CD4-positive, alpha-beta T cell treated with Interferon alpha-2 for 1 hour (primary cell): ENCODE measurements around the gene GRB7.
"Not testable (repeated sequence)": the region's sequence is repeated elsewhere in the genome, so short reads cannot be mapped to it uniquely, and the experiment has no call there.

Source experiments
- DNase-seq, 2 donors: peaks; one replicate each; pipeline ENCODE4 v3.0.0-alpha.2; 2020 to 2022

GRB7 gene

DNA sequence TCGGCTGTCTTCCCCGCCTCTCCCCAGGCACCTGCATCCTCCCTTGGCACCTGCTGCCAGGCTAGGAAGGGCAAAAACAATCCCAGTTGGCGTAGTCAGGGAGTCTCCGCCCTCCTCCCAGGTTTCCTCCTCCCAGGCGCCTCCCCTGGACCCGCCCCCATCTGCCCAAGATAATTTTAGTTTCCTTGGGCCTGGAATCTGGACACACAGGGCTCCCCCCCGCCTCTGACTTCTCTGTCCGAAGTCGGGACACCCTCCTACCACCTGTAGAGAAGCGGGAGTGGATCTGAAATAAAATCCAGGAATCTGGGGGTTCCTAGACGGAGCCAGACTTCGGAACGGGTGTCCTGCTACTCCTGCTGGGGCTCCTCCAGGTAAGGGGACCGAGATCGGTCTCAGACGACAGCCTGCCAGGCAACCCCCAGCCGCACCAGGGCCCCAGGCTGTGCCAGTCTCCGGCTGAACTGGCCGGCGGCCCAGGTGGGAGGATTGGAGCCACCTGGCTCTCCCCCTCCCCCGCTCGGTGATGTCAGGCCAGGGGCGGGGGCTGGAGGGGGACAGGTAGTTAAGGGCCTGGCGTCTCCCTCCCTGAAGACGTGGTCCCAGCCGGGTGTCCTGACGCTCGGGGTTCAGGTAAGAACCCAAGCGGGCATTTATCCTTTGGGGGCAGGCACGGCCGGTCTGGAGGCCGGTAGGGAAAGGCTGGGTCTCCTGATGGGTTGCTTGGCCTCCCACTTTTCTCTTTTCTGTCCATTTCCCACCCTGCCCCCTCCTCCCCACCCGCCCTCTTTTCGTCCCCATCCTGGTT, at the start of gene GRB7:
GRB7 (plus strand) TSS at position 179 of the 808 bp plus-strand sequence. CDS start 4,364 bp downstream, outside the sequence.
- no peak for DNase-seq

DNA sequence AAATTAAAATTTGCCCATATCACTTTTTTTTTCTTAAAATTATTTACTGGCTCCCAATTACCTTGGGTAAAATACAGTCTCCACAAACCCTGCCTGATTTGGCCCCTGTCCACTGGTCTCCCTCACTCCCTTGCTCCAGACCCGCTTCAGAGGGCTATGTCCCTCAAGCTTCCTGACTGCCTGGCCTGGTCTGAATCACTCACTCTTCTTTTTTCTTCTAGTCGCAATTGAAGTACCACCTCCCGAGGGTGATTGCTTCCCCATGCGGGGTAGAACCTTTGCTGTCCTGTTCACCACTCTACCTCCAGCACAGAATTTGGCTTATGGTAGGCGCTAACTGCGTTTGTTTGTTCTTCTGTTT, 49.3 kb upstream of the GRB7 start:
- no peak for DNase-seq

DNA sequence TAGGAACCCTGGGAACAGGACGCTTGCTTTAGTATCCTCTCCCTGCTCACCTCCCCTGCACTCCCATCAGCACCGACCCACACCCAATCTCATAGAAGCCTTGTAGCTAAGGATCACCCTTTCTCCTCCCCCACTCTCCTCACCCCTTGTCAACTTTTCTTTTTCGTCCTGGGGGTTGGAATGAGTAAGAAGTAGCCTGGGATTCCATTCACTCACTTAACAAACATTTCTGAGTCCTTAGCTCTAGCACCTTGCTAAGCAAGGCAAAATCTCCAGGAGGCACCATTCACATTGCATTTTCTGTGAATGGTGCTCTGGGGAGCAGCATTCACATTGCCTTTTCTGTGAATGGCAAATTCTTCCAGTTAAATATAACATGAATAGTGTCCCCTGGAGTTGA, 48.8 kb upstream of the GRB7 start:
- no peak for DNase-seq

DNA sequence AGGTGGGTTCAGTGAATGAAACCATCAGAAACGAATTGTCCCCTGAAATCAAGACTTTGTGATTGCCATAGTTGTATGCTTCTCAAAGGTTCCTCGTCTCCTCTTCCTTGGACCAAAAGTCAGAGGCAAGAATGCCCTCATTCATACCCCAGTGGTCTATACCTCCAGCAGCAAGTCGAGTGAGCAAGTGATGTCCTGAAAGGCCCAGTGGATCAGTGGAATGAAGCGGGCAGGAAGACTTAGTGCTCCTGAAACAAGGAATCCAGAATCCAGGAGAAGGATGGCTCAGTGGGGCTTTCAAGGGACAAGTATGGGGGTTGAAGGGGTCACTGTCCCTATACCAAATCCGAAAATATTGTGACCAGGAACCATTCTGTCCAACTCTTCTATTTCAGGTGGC, 43.1 kb upstream of the GRB7 start:
- DNase-seq = no peak

DNA sequence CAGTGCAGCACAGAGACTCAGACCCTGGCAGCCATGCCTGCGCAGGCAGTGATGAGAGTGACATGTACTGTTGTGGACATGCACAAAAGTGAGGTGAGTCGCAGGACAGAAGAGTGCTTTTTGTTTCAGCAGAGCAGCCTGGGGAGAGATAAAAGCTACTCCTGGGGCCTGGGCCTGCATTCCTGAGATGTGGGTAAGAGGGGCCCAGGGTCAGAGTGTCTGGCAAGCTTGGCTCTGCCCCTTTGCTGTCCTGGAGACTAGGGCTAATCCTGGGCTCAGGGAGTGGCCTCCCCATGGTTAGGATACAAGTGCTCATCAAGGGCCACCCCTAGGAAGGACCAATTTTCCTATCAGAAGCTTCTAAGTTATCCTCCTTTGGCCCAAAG, 42.7 kb upstream of the GRB7 start:
- no peak for DNase-seq

DNA sequence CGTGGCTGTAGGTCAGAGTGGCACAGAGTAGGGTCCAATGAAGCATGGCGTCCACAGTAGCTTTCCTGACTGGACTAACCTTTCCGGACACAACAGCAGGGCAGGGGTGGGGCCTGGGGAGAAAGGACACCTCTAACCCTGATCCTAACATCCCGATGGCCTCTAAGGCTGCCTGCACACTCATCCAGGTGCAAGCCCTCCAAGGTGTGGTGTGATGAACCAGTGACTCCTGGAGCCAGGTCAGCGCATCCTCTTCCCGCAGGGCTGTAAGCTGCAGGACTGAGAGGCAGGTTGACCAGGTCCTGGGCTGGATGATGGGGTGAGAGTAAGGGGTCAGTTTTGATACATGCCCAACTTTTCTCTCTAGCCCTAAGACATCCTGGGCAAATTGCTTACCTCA, 41.0 kb upstream of the GRB7 start:
- no peak for DNase-seq

DNA sequence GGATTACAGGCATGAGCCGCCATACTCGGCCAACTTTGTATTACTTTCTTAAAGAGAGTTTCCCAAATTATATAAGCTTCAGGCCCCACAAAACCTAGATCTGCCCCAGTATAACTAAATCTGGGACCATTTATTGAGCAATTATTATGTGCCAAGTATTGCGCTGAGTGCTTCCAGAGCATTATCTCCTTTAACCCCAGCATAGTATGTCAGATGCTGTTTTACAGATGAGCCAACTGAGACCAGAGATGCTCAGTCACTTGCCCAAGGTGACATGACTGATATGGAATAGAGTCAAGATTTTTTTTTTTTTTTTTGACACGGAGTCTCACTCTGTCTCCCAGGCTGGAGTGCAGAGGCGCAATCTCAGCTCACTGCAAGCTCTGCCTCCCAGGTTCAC, 39.8 kb upstream of the GRB7 start:
- no peak for DNase-seq

DNA sequence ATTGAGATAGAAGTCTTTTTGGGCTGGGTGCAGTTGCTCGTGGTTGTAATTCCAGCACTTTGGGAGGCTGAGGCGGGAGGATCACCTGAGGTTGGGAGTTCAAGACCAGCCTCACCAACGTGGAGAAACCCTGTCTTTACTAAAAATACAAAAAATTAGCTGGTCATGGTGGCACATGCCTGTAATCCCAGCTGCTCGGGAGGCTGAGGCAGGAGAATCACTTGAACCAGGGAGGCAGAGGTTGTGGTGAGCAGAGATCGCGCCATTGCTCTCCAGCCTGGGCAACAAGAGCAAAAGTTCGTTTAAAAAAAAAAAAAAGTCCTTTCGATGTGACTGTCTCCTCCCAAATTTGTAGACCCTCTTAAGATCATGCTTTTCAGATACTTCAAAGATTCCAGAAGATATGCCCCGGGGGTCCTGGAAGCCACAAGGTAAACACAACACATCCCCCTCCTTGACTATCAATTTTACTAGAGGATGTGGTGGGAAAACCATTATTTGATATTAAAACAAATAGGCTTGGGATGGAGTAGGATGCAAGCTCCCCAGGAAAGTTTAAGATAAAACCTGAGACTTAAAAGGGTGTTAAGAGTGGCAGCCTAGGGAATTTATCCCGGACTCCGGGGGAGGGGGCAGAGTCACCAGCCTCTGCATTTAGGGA, 38.5 kb upstream of the GRB7 start:
- DNase-seq = not testable (repeated sequence)

DNA sequence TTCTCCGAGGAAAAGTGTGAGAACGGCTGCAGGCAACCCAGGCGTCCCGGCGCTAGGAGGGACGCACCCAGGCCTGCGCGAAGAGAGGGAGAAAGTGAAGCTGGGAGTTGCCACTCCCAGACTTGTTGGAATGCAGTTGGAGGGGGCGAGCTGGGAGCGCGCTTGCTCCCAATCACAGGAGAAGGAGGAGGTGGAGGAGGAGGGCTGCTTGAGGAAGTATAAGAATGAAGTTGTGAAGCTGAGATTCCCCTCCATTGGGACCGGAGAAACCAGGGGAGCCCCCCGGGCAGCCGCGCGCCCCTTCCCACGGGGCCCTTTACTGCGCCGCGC, 38.0 kb upstream of the GRB7 start, which contains the start of gene ERBB2:
ERBB2 (plus strand) TSS at position 247 of the 330 bp plus-strand sequence. CDS start 175 bp downstream, outside the sequence.
- no peak for DNase-seq

DNA sequence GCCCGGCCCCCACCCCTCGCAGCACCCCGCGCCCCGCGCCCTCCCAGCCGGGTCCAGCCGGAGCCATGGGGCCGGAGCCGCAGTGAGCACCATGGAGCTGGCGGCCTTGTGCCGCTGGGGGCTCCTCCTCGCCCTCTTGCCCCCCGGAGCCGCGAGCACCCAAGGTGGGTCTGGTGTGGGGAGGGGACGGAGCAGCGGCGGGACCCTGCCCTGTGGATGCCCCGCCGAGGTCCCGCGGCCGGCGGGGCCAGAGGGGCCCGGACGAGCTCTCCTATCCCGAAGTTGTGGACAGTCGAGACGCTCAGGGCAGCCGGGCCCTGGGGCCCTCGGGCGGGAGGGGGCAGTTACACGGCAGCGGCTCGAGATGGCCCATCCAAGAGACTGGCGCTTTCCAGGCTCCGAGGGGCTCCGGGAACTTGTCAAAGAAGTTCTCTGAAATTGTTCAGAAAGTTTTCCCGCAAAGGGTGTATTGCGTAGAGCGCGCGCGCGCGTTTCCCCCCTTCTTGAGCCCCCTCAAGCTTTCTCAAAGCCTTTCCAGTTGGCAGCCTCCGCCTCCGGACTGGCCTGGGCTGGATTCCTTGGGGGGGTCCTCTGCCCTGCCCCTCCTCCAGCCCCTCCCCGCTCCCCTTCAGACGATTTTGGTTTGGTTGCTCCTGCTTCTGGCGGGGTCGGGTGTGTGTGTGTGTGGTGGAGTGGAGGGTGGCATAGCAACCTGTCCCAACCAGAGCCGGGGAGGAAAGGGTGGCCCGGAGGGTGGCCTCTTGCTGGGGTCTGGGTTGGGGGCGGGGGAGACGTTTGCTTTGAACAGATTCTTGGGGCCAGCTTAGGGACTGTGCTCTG, 37.4 kb upstream of the GRB7 start:
- no peak for DNase-seq

DNA sequence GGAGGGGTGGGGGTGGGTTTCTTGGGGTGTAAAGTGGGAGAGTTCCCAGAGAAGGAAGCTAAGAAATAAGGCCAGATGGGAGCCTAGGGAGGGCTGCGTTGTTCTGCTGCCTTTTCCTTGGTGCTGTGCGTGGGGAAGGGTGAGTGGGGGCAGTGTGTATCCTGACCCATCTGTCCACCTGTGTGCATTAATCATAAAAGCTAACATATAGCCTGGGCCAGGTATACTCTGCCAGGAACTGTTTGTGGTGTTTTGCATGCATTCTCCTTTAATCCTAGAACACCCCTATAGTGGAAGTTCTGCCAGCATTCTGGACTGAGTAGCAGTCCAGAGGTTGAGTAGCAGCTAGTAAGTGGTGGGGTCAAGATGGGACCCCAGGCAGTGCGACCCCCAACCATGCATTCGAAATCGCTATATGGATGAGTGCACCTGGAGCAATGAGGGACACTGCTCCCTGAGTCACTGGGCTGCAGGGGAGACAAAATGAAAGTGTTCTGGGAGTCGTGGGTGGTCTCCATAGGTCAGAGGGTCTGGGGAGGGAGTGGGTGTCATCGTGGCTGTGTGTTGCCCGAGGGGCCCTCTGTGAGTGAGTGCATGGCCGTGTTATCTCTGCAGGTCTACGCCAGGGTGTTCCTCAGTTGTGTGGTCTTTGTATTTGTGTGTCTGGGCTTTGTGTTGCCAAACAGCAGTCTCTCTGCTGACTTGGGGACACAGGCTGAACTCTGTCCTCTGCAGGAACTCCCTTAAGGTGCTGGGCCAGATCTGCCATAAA, 36.5 kb upstream of the GRB7 start:
- DNase-seq = no peak

DNA sequence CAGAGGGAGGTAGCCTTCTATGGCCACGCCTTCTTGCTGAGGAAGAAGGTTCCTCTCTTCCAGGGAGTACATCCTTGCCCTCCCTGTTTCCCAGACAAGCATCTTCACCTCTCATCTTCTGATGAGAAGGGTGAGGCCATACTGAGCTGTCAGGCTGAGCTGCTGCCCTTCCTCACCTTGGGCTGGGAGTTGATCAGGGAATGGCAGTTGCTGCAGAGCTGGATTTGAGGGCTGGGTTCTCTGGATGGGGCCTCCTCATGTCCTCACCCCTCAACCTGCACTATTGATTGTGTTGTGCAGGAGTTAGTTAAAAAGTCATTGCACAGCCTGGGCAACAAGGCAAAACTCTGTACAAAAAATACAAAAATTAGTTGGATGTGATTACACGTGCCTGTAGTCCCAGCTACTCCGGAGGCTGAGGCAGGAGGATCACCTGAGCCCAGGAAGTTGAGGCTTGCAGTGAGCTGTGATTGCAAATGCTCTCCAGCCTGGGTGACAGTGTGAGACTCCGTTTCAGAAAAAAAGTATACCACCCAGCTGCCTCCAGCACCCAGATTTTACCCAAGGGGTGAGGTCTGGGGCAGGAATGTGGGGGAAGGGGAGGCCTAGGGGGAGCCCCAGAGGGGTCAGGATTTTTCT, 35.8 kb upstream of the GRB7 start:
- DNase-seq = no peak

DNA sequence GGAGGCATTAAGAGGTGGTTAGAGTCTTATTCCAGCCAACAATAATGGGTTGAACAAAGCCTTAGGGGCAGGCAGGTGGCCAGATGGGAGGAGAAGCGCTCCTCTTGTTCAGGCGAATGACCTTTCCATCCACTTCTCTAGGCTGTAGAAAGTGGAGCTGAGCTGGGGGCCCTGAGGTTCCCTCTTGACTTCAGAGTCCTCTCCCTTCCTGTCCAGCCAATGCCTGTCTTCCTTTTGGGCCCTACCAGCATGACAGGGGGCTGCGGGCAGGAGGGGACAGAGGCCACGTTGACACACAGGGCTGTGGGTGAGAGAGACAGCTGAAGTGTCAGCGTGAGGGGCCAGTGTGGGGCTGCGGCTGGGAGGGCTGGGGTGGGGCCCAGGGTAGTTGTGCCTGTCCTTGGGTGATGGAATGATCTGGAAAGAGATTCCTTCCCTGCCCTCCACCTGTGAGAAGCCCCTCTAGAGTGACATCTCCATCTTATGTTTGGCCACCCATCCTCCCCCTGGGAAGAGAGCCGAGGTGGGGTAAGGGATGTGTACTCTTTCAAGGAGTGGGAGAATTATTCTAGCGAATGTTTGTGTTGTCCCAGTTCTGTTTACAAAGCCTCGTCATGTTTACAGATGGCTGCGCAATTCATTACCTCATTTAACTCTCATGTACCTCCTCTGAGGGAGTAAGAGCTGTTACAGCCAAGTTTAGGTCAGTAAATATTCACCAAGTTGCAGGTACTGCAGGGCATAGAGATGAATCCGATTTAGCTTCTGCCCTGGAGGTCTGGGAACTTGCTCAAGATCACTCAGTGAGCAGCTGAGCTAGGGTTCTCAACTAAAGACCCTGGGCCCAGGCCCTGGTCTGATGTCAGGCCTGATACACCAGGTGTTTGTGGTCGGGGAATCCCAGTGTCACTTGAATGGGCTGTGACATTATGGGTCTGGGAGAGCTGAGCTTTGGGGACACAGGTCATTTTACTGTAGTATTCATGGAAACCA, 34.5 kb upstream of the GRB7 start:
- DNase-seq = no peak

DNA sequence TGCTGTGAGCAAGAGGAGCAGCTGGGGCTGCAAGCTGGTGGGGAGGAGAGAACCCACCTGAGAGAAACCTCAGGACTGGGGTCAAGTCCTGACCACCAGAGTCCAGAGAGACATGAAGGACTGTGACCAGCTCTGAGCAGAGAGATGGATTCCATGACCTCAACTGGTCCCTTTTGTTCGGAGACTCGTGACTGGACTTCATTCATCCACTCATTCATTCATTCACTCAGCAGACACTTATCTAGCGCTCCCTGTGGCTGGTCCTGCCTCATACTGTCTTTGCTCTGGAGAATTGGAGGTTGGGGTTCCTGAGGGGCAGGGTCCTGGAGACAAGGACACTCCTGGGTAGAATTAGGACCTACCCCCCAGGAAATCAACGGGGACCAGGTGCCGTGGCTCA, 33.8 kb upstream of the GRB7 start:
- no peak for DNase-seq

DNA sequence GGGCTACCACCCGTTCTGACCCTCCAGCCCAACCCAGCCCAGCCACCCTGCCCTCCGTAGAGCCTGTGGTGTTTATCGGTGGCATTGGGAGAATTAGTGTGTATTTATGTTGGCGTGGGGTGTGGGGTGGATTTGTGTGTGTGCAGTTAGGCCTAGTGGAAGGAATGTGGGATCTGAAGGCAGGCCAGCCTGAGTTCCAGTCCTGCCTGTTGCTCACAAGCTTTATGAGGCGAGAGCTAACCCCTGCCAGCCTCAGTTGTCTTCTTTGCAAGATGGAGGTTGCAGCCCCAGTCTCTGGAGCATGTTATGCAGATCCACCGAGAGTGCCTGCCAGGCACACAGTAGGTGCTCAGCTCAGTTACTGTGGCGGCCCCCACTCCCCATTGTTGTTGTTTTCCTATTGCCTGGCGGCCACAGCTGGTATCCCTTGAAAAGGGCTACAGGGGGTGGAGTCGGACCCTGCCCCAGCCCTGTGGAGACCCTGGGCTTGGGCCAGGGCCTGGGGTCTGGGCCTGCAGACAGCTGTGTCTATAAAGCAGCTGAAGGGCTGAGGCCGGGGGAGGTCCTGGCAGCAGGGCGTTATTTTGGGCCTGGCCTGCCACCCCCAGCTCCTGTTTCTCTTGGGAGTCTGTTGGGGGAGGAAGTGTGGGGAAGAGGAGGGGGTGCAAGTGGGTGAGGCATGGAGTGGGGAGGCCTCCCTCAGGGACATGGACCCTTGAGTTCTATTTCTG, 32.8 kb upstream of the GRB7 start:
- no peak for DNase-seq

DNA sequence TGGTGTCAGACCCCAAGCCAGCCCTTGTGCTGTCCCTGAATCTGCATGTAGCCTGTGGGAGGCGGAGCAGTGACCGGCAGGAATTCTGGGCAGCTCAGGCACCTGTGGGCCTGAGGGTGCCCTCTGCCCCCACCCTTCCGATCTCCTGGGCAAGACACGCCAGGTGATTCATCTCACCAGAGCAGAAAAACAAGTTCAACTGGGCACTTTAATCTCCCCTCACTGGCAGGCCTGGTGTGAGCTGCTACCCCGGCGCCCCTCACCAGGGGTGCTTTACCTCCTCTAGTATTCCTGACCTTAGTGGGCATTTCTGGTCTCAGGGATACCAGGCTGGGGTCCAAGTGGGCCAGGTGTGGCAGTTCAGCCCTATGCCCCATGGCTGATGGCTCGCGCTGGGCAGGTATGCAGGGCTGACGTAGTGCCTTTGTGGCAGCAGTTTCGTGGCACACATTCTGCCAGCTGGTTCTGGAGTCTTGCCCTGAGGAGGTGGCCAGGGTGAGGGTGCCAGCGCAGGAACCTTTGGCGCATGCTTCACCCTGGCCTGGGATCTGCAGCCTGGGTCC, 31.9 kb upstream of the GRB7 start:
- DNase-seq = no peak

DNA sequence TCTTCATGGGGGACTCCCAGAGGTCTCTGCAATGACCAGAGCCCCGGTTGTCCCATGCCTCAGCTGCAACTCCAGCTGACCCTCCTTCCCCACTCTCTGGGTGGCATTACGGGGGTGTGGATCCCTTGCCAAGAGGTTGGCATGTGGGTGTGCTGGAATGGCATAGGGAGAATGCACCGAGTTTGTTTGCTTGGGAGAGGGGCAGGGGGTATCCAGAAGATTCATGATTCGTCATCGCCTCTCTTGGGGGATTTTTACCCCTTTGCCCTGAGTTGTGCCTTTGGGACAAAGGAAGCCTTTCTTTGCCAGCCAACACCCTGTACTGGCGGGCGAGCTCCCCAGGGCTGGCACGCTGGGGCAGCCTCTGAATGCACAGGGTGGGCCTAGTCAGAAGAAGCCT, 31.4 kb upstream of the GRB7 start:
- DNase-seq = no peak

DNA sequence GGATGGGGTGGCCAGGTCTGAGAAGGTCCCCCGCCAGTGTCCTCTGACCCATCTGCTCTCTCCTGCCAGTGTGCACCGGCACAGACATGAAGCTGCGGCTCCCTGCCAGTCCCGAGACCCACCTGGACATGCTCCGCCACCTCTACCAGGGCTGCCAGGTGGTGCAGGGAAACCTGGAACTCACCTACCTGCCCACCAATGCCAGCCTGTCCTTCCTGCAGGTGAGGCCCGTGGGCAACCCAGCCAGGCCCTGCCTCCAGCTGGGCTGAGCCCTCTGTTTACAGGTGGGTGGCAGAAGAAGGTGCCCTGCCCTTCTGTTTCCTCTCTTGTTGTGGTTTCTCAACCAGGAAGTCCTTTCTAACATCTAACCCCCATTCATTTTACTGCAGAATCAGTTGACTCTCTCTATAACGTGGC, 30.8 kb upstream of the GRB7 start:
- peak in 1 of 2 donors; percentile 25 for DNase-seq

DNA sequence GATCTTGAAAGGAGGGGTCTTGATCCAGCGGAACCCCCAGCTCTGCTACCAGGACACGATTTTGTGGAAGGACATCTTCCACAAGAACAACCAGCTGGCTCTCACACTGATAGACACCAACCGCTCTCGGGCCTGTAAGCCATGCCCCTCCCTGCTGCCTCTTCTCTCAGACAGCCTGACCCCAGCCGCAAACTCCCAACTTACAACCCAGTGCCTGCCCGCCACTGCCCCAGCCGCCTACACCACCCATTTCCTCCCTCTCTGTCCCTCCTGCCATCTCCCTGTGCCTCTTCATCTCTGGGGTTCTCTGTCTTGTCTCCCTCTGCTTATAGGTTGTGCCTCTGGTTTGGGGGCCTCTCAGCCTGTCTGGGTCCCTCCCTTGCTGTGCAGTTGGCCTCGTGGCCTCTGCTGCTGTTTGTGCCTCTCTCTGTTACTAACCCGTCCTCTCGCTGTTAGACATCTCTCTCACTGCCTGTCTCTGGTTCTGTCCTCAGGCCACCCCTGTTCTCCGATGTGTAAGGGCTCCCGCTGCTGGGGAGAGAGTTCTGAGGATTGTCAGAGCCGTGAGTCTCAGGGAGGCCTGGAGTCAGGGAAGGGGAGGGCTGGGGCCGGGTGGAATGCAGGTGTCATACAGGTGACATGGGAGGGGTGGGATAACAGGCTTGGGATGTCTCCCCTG, 28.3 kb upstream of the GRB7 start:
- peak in 1 of 2 donors; percentile 23 for DNase-seq
